Measurements from ENCODE around the gene LASP1.

Gene LASP1

GRCh38 chr17:38872671-38873385 lies 3.0 kb downstream of the LASP1 start:
- Histone ChIP-seq H3K4me1 (ENCODE audit: control insufficient read depth in 1 of 2, insufficient read depth in 1 of 2, low read depth in 1 of 2, low read length in 1 of 2) (peaks cover 77% of the 10 kb centered on the region in 2 experiments), H3K9me3 (no peaks in the 10 kb centered on the region), H3K27me3 (no peaks in the 10 kb centered on the region), H3K27ac (peak overlapping the region; percentile 99), H3K36me3 (peaks cover 18% of the 10 kb centered on the region), H3K4me3 (ENCODE audit: low read depth in 1 of 2, low read length in 1 of 2) (peak overlapping the region; percentile 80 to 99)
- no peak for TF ChIP-seq CTCF (IDR thresholded peaks at IDR 0.05)

GRCh38 chr17:38873640-38874380 lies 4.0 kb downstream of the LASP1 start:
- no peak for TF ChIP-seq CTCF (IDR thresholded peaks at IDR 0.05)
- Histone ChIP-seq H3K9me3 (no peaks in the 10 kb centered on the region), H3K4me3 (ENCODE audit: low read depth in 1 of 2, low read length in 1 of 2) (peak overlapping the region in 1 of 2 experiments; percentile 80), H3K27me3 (no peaks in the 10 kb centered on the region), H3K4me1 (ENCODE audit: control insufficient read depth in 1 of 2, insufficient read depth in 1 of 2, low read depth in 1 of 2, low read length in 1 of 2) (peaks cover 72 to 76% of the 10 kb centered on the region in 2 experiments), H3K36me3 (peaks cover 28% of the 10 kb centered on the region), H3K27ac (peak overlapping the region; percentile 99)

GRCh38 chr17:38874505-38875400 lies 4.9 kb downstream of the LASP1 start:
- Histone ChIP-seq H3K27me3 (no peaks in the 10 kb centered on the region), H3K4me3 (ENCODE audit: low read depth in 1 of 2, low read length in 1 of 2) (no peak overlapping the region), H3K36me3 (peaks cover 37% of the 10 kb centered on the region), H3K27ac (peak overlapping the region; percentile 99), H3K4me1 (ENCODE audit: control insufficient read depth in 1 of 2, insufficient read depth in 1 of 2, low read depth in 1 of 2, low read length in 1 of 2) (peaks cover 70 to 78% of the 10 kb centered on the region in 2 experiments), H3K9me3 (no peaks in the 10 kb centered on the region)
- TF ChIP-seq CTCF (IDR thresholded peaks at IDR 0.05), result no peak

- Histone ChIP-seq H3K36me3 (peaks cover 46% of the 10 kb centered on the region), H3K27ac (peak overlapping the region; percentile 99), H3K27me3 (no peaks in the 10 kb centered on the region), H3K4me3 (ENCODE audit: low read depth in 1 of 2, low read length in 1 of 2) (no peak overlapping the region), H3K4me1 (ENCODE audit: control insufficient read depth in 1 of 2, insufficient read depth in 1 of 2, low read depth in 1 of 2, low read length in 1 of 2) (peaks cover 78 to 87% of the 10 kb centered on the region in 2 experiments), H3K9me3 (no peaks in the 10 kb centered on the region)
- no peak for TF ChIP-seq CTCF (IDR thresholded peaks at IDR 0.05)
Observed at GRCh38 chr17:38875477-38876075, 5.7 kb downstream of the LASP1 start.

Data from neutrophil (primary cell).